NCI-H1092 (cell line): ENCODE data around the gene PDE8A.
"Not testable (repeated sequence)": the region's sequence is repeated elsewhere in the genome, so short reads cannot be mapped to it uniquely, and the experiment has no call there.

Source experiments
- DNase-seq: peaks from one replicate; lab custom pipeline; 2025; lab: John Stamatoyannopoulos, UW

The PDE8A gene

GRCh38 chr15:85128621-85129020, 147.0 kb downstream of the PDE8A start:
- no peak for DNase-seq

DNA sequence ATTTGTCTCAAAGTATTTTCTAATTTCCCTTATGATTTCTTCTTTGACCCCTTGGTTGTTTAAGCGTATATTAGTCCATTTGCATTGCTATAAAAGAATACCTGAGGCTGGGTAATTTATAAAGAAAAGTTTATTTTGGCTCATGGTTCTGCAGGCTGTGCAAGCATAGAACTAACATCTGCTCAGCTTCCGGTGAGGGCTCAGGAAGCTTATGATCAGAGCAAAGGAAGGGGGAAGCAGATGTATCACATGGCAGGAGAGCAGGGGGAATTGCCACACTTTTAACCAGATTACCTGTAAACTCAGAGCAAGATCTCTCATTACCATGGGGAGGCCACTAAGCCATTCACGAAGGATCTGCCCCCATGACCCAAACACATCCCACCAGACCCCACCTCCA, 148.2 kb downstream of the PDE8A start:
- DNase-seq, result no peak

- DNase-seq, result no peak
These were observed 150.3 kb downstream of the PDE8A start for GRCh38 chr15:85131915-85132314.

- DNase-seq, result no peak
These were observed 152.1 kb downstream of the PDE8A start for GRCh38 chr15:85133709-85134108.

DNA sequence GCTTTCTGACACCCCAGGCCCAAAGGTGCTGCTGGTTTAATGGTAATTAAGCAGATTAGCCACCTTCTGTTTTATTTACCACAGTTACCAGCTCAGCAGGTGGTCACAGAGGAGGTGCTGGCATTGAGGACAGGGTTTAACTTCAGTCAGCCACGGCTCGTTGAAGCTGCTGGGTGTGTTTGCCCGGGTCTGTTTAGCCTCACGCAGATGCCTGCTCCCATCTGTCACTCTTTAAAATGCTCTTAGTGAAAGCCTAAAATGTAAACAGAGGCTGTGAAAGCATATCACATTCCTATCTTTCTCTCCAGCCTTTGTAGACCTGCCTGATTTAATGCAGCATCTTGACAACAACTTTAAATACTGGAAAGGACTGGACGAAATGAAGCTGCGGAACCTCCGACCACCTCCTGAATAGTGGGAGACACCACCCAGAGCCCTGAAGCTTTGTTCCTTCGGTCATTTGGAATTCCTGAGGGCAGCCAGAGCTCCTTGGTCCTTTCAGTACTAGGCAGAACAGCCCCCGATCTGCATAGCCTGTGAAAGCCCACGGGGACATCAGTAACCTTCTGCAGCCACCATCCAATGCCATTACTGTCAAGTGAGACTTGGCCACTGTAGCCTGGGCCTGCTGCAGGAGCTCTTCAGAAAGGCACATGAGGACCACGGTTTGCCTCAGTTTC, 156.0 kb downstream of the PDE8A start:
- DNase-seq, result peak; percentile 40

- DNase-seq, result no peak
These were observed 157.7 kb downstream of the PDE8A start for GRCh38 chr15:85139391-85139790.

- DNase-seq, result no peak
These were observed 160.1 kb downstream of the PDE8A start for GRCh38 chr15:85141726-85142125.

DNA sequence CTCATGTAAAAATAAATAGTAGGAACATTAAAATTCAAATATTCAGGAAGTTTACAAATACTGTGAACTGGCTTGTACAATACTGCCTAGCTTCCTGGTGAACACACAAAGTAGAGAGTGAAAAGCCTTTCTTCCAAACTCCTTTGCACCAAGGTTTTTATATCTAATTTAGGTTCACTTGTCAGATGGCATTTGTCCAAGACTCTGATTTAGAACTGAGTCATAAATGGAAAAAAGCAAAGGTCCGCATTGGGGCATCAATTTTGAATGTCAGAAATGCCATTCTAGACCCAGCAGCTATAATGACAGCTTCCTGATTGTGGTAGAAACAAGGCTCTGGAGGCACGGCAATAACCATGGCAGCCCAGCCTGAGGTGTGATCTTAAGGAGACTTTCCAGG, 160.7 kb downstream of the PDE8A start:
- DNase-seq, result no peak

DNA sequence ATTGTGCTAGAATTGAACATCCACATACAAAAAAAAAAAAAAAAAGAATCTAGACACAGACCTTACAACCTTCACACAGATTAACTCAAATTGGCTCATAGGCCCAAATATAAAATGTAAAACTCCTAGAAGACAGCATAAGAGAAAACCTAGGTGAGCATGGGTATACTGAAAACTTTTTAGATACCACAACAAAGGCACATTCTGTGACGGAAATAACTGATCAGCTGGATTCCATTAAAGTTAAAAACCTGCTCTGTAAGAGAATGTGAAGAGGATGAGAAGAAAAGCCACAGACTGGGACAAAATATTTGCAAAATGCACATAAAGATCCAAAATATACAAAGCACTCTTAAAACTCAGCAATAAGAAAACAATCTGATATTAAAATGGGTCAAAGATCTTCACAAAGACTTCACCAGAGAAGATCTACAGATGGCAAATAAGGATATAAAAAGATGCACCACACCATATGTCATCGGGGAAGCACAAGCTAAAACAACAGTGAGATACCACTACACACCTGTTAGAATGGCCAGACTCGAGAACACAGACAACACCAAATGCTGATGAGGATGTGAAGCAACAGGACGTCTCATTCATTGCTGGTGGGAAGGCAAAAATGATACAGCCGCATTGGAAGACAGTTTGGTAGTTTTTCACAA, 167.9 kb downstream of the PDE8A start:
- DNase-seq, result no peak

DNA sequence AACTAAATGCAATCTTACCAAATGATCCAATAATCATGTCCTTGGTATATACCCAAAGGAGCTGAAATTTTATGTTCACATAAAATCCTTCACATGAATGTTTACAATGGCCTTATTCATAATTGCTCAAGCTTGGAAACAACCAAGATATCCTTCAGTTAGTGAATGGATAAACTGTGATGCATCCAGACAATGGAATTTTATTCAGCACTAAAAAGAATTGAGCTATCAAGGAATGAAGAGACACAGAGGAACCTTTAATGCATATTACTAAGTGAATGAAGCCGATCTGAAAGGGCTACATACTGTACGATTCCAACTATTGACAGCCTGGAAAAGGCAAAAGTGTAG, 168.4 kb downstream of the PDE8A start:
- no peak for DNase-seq

GRCh38 chr15:85151145-85151544, 169.5 kb downstream of the PDE8A start:
- DNase-seq, result no peak

DNA sequence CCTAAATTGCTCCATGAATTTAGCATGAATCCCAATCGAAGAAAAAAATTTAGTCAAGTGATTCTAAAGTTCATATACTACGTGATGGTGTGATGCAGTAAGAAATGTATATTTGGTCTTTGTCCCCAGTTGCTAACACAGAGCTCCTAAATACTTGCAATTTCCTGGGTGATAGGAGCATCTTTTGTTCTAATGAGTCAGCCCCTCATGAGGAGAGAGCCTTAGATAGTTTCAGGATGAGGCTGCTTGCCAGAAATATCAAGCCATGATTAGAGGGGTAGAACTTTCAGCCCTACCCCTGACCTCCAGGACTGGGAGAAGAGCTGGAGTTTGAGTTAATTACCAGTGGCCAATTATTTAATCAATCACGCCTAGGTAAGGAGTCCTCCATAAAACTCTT, 170.2 kb downstream of the PDE8A start:
- no peak for DNase-seq

- no peak for DNase-seq
These were observed 172.4 kb downstream of the PDE8A start for GRCh38 chr15:85154061-85154460.

GRCh38 chr15:85155360-85155759, 173.7 kb downstream of the PDE8A start:
- no peak for DNase-seq

DNA sequence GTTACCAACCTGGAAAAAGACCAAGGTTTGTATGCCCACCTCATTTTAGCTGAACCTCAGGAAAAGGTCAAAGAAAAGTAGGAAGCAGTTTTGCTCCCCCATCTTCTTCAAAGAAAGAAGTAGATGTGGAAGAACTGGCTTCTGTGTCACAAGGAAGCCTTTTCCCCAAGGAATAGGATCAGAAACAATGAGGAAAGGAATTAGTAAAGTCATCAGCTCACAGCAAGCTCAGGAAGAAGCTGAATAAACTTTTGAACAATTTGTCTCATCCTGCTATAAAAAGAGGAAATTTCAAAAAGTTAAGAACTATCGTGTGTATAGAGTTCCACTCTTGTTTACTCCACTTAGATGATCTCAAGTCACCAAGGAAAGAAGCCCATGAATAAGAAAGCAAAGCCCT, 174.2 kb downstream of the PDE8A start:
- DNase-seq, result no peak

DNA sequence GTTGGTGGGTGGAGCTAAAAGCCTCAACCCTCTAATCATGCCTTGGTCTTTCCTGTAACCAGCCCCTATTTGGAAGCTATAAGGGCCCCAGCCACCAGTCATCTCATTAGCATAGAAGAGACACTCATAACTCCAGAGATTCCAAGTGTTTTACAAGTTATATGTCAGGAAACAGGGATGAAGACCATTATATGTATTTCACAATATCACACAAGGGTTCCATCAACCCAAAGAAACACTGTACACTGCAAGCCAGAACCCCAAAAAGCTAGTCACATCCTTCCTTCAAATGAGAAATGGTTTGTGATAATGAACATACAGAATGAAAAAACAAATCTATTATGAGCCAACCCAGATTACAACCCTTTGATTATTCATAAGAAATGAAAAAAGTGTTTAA, 175.7 kb downstream of the PDE8A start:
- no peak for DNase-seq

DNA sequence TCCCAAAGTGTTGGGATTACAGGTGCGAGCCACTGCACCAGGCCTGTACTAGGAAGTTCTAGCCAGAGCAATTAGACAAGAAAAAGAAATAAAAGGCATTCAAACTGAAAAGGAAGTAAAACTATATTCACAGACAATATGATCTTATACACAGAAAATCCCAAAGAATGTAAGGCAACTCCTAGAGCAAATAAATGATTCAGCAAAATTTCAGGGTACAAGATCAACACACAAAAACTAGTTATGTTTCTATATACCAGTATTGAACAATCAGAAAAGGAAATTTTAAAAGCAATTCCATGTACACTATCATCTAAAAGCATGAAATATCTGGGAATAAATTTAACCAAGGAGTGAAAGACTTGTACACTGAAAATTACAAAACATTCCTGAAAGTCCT, 180.6 kb downstream of the PDE8A start:
- no peak for DNase-seq

- no peak for DNase-seq
These were observed 183.3 kb downstream of the PDE8A start for GRCh38 chr15:85164841-85165466.

DNA sequence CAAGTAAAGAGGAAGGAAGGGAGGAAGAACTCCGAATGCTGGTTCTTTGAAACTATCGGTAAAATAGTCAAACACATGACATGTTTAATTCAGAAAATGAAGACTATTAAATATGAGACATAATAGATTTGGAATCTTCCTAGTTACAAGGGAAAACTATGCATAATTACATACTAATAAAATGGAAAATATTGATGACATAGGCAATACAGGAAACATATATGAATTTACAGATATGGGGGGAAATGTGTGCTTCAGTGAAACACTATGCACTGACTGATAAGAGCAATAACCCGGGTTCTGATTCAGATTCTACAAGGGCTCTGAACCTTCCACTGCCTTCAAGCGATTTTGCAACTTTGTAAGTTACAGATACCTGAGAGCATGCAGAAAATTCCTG, 185.9 kb downstream of the PDE8A start:
- no peak for DNase-seq

DNA sequence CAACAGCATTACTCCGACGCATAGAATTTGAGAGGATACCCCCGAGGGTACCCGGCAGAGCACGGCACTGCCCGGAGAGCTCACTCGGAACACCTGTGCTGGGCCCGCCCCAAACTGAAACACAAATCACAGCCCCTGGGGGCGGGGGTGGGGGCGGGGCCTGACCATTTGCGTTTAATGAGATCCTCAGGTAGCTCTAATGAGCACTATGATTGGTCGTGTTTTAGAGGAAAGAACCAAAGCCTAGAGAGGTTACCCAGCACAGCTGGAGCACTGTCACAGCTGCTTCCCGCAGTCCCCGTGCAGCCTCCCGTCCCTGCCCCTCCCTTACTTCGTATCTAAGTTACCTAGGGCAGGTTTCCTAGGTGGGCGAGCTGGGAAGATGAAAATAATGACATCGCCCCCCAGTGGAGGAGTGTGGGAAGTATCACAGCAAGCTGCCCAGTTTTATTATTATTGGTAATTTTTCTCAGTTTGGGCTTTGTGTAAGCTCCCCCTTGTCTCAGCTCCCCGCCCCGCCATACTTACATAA, 187.1 kb downstream of the PDE8A start:
- DNase-seq, result peak; percentile 2

- no peak for DNase-seq
These were observed 190.1 kb downstream of the PDE8A start for GRCh38 chr15:85171736-85172135.

DNA sequence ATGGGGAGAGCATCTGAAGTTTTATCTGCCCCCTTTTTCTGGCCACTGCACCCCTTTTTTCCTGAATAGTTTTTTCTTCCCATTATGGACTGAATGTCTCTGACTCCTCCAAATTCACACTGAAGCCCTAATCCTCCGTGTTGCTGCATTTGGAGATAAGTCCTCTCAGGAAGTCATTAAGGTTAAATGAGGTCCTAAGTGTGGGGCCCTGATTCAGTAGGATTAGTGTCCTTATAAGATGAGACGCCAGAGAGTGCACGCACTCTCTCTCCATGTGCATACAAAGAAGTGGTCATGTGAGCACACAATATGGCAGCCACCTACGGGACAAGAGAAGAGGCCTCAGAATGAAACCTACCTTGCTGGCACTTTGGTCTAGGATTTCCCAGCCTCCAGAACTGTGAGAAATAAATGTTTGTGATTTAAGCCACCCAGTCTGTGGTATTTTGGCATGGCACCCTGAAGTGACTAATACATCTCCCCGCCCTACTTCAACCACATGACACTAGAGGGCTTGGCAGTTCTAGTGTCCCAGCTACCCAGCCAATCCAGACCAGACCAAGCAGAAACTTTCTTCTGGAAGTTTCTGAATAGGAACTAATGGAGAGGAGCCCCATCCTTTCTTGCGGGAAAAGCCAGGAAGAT, 191.3 kb downstream of the PDE8A start:
- DNase-seq, result no peak

GRCh38 chr15:85173630-85174029, 192.0 kb downstream of the PDE8A start:
- DNase-seq, result not testable (repeated sequence)
